Neural progenitor cell (in vitro differentiated cells): ENCODE results near the gene GALP.

ENCODE experiments used
- EZH2phosphoT487 ChIP-seq: fragments of 200-600 bp; sonication (generic); IDR thresholded peaks from 2 replicates; pipeline ENCODE4 v1.6.1; 2017; ENCODE audit warnings: antibody characterized with exemption
- TF ChIP-seq, protein P1 (sequence below): fragments of 200-600 bp; sonication (generic); IDR thresholded peaks from 2 replicates; pipeline ENCODE4 v1.5.1; 2017; ENCODE audit warnings: antibody characterized with exemption, mild to moderate bottlenecking

DNA sequence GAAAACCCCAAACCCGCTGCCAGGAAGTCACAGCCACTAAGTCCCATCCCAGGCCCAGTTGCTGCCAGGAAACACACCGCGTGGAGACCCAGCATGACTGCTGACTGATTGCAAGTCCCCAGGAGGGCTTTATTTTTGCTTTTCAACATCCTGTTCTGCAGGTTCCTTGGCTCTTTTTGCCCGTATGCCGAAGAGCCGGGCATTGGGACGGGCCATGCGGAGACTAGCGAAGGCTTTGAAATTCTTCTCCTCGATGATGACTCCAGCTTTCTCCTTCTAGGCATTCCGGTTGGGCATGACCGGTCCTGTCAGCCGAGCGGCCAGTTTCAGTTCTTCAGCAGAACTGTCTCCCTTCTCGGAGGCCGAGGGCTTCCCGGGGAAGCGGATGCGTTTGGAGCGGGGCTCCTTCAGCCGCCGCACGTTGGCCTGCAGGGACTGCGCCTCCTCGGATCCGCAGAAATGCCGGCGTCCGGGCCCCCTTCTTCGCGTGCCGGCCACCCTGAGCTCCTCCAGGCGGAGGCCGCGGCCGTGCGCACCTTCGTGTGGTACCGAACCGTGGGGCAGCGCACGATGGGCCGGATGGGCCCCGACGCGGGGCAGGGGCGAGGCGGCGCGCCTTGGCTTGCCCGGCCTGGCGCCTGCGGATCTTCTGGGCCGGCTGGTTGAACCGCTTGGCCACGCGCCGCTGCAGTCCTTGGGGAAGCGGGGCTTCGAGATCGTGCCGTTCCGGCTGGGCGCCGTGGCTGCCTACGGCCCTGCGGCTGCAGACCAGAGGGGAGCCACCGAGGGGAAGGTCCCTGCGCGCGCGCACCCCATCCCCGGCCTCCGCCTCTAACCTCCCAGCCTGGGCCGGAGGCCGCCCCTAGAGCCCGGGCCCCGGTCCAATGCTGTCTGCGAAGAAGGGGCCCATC lies 41.5 kb downstream of the GALP start:
- TF ChIP-seq, protein P1, sequence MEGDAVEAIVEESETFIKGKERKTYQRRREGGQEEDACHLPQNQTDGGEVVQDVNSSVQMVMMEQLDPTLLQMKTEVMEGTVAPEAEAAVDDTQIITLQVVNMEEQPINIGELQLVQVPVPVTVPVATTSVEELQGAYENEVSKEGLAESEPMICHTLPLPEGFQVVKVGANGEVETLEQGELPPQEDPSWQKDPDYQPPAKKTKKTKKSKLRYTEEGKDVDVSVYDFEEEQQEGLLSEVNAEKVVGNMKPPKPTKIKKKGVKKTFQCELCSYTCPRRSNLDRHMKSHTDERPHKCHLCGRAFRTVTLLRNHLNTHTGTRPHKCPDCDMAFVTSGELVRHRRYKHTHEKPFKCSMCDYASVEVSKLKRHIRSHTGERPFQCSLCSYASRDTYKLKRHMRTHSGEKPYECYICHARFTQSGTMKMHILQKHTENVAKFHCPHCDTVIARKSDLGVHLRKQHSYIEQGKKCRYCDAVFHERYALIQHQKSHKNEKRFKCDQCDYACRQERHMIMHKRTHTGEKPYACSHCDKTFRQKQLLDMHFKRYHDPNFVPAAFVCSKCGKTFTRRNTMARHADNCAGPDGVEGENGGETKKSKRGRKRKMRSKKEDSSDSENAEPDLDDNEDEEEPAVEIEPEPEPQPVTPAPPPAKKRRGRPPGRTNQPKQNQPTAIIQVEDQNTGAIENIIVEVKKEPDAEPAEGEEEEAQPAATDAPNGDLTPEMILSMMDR = no peak
- no peak for TF ChIP-seq EZH2phosphoT487
